Ovary (tissue), 3 donors: ENCODE data around the gene MSI2.

ENCODE experiments used
- CTCF ChIP-seq, 3 donors: fragments of 450-650 bp in 2 of 3; fragments of 200-600 bp in 1 of 3; IDR thresholded peaks; one replicate each; pipeline versions ENCODE4 v1.5.1 to v1.8.0; 2016 to 2022; ENCODE audit warnings: antibody characterized with exemption in 3 of 3, mild to moderate bottlenecking in 1 of 3
- EP300 ChIP-seq: sonication (generic); formaldehyde crosslinking; IDR thresholded peaks from one replicate; pipeline ENCODE4 v1.6.1; 2017; ENCODE audit warnings: antibody characterized with exemption
- POLR2A ChIP-seq: fragments of 450-650 bp; IDR thresholded peaks from one replicate; pipeline ENCODE4 v1.6.1; 2017; ENCODE audit warnings: antibody characterized with exemption, mild to moderate bottlenecking, moderate library complexity
- donor health status: DM: no; HTN: no; CAD: no.

- no peak for TF ChIP-seq CTCF (IDR thresholded peaks at IDR 0.05)
- TF ChIP-seq EP300 = no peak
- TF ChIP-seq POLR2A = no peak
Measured at GRCh38 chr17:57431415-57431814, 175.1 kb downstream of the MSI2 start.
